A673 (cell line): ENCODE data around the gene MYCBPAP.

Experiments
- EZH2 ChIP-seq: fragments of 200-600 bp; sonication (generic); IDR thresholded peaks from 2 replicates; pipeline ENCODE4 v1.6.1; 2017; ENCODE audit warnings: borderline replicate concordance, low read depth, mild to moderate bottlenecking, mixed read lengths, antibody characterized with exemption, low read length; ENCODE audit not compliant: poor library complexity, severe bottlenecking
- TF ChIP-seq, protein P1 (sequence below): fragments of 300-800, 200-600 bp; sonication (generic); conservative IDR thresholded peaks from 2 replicates; pipeline ENCODE4 v1.5.1; 2017; ENCODE audit warnings: low read depth, mild to moderate bottlenecking, antibody characterized with exemption, low read length, moderate library complexity, mixed read lengths

DNA sequence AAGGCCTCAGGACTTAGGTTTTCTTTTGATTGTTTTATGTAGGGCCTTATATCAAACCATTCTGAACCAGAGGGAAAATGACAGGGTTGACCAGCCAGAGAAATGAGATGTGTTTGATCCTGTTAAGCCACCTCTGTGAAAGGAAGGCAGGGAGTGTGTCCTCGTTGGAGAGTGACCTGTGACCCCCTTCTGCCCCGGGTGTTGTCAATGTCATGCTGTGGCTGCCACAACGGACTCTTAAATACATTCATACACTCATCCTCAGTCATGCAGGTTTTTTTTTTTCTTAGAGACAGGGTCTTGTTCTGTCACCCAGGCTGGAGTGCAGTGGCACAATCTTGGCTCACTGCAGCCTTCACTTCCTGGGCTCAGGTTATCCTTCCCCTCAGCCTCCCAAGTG, 6.1 kb downstream of the MYCBPAP start:
- TF ChIP-seq, protein P1, sequence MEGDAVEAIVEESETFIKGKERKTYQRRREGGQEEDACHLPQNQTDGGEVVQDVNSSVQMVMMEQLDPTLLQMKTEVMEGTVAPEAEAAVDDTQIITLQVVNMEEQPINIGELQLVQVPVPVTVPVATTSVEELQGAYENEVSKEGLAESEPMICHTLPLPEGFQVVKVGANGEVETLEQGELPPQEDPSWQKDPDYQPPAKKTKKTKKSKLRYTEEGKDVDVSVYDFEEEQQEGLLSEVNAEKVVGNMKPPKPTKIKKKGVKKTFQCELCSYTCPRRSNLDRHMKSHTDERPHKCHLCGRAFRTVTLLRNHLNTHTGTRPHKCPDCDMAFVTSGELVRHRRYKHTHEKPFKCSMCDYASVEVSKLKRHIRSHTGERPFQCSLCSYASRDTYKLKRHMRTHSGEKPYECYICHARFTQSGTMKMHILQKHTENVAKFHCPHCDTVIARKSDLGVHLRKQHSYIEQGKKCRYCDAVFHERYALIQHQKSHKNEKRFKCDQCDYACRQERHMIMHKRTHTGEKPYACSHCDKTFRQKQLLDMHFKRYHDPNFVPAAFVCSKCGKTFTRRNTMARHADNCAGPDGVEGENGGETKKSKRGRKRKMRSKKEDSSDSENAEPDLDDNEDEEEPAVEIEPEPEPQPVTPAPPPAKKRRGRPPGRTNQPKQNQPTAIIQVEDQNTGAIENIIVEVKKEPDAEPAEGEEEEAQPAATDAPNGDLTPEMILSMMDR: no peak
- no peak for TF ChIP-seq EZH2
